ENCODE results near the gene SERPINB12. TPM values are rescaled to one million over a fixed set of nuclear protein-coding genes. Genes with fewer than 3 reads are reported as not detected.

The SERPINB12 gene
- total RNA-seq, 4 donors from 2014 or later = 14.8 to 88.4 (median 79.5) TPM

- no peak overlapping the region for H3K4me3 ChIP-seq
- H3K27ac ChIP-seq = peak overlapping the region; percentile 66
- no peaks in the 10 kb centered on the region for H3K27me3 ChIP-seq
- H3K9me3 ChIP-seq = no peaks in the 10 kb centered on the region
- TF ChIP-seq EP300 (IDR thresholded peaks at IDR 0.05) = no peak
- TF ChIP-seq POLR2A (IDR thresholded peaks at IDR 0.05) = no peak
- no peak for TF ChIP-seq CTCF (IDR thresholded peaks at IDR 0.05)
- no peak for TF ChIP-seq POLR2AphosphoS5 (IDR thresholded peaks at IDR 0.05)
- 53% methylated on average over 1 of the region's 1 CpG for WGBS
- no peak for DNase-seq (ENCODE audit: low spot score in 2 of 2)
- H3K4me1 ChIP-seq = peaks cover 26% of the 10 kb centered on the region
- H3K36me3 ChIP-seq = no peaks in the 10 kb centered on the region
Observed at GRCh38 chr18:63550068-63550467, 7.9 kb downstream of the SERPINB12 start.

DNA sequence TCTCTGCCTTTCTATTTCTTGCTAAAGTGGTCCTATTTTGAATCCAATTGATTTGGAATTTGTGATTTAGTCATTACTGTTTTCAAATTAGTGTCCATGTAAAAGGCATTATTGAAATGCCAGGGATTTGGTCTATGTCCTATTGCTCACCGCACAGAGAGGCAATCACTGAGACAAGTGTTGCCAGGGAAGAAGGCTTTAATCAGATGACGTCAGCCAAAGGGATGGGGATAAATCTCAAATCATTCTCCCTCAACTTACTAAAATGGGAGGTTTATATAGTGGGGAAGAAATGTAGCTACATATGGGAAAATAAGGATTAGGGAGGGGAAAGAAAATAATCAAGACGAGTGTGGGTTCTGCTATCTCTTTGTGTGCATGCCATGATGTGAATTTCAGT, 9.6 kb downstream of the SERPINB12 start:
- no peak for TF ChIP-seq POLR2A (IDR thresholded peaks at IDR 0.05)
- no peak for TF ChIP-seq POLR2AphosphoS5 (IDR thresholded peaks at IDR 0.05)
- no peak for TF ChIP-seq CTCF (IDR thresholded peaks at IDR 0.05)
- TF ChIP-seq EP300 (IDR thresholded peaks at IDR 0.05) = no peak
- Histone ChIP-seq H3K36me3 (no peaks in the 10 kb centered on the region), H3K27me3 (no peaks in the 10 kb centered on the region), H3K4me3 (no peak overlapping the region), H3K27ac (no peak overlapping the region), H3K4me1 (peaks cover 21% of the 10 kb centered on the region), H3K9me3 (no peaks in the 10 kb centered on the region)
- no peak for DNase-seq (ENCODE audit: low spot score in 2 of 2)
- 77% methylated on average over 3 of the region's 3 CpGs for WGBS

DNA sequence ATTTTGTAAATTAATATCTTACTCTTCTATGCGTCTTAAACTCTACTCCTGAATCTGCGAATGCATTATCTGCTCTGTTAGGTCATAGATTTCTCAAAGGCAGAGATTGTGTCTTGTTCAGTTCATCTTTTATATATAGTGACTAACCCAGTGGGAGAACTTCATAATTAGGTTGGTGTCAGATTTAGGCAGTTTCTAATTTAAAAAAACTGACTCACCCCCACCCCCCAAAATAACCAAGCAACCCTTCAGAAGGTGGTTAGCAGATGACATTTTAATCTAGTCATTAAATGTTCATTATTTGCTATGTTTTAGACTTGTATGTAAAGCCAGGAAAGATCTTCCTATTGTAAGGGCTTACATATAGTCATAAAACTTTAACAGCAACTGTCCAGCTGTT, 10.4 kb downstream of the SERPINB12 start:
- 86% methylated on average over 2 of the region's 2 CpGs for WGBS
- peaks cover 21% of the 10 kb centered on the region for H3K4me1 ChIP-seq
- peak overlapping the region; percentile 56 for H3K27ac ChIP-seq
- TF ChIP-seq POLR2A (IDR thresholded peaks at IDR 0.05) = no peak
- TF ChIP-seq EP300 (IDR thresholded peaks at IDR 0.05) = no peak
- TF ChIP-seq CTCF (IDR thresholded peaks at IDR 0.05) = no peak
- TF ChIP-seq POLR2AphosphoS5 (IDR thresholded peaks at IDR 0.05) = no peak
- no peak overlapping the region for H3K4me3 ChIP-seq
- H3K9me3 ChIP-seq = no peaks in the 10 kb centered on the region
- no peaks in the 10 kb centered on the region for H3K27me3 ChIP-seq
- H3K36me3 ChIP-seq = no peaks in the 10 kb centered on the region
- DNase-seq (ENCODE audit: low spot score in 2 of 2) = no peak

GRCh38 chr18:63553081-63553480, 10.9 kb downstream of the SERPINB12 start:
- WGBS = 0% methylated on average over 1 of the region's 1 CpG
- Histone ChIP-seq H3K27me3 (no peaks in the 10 kb centered on the region), H3K4me3 (no peak overlapping the region), H3K27ac (peak overlapping the region; percentile 56), H3K4me1 (peaks cover 21% of the 10 kb centered on the region), H3K36me3 (no peaks in the 10 kb centered on the region), H3K9me3 (no peaks in the 10 kb centered on the region)
- no peak for TF ChIP-seq POLR2A (IDR thresholded peaks at IDR 0.05)
- no peak for TF ChIP-seq CTCF (IDR thresholded peaks at IDR 0.05)
- TF ChIP-seq EP300 (IDR thresholded peaks at IDR 0.05) = no peak
- no peak for TF ChIP-seq POLR2AphosphoS5 (IDR thresholded peaks at IDR 0.05)
- DNase-seq (ENCODE audit: low spot score in 2 of 2) = no peak

DNA sequence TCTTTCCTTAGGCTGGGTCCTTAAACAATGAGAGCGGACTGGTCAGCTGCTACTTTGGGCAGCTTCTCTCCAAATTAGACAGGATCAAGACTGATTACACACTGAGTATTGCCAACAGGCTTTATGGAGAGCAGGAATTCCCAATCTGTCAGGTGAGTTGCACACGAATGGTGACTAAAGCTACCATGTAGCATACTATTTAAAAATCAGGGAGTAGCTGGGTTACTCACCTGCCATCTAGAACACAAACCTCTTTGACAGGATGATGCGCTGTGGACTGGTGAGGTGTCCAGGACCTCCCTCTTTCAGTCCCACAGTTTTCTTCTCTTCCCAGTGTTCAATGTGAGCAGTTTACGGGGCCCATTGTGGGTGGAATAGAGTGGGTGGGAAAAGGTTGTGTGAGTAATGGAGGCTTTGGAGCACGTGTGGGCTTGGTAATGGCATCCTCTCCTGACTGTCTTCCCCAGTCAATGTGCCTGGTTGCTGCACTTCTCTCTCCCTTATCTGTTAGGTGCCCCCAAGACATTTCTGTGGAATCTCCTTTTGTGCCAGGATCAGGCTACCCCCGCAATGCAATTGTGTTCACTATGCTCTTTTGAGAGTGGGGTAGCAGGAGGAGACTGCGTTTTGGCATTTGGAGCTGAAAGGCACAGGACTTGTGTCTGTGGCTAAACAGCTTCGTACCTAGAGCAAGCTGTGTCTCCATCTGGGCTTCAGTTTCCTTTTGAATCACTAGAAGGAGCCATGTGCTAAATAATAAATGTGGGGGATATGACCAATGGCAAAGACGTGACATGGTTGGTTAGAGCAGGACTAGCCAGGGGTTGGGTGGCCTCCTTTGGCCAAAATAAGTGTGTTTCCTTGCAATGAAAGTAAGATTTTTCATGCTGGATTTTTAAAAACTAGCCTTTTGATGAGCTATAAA, 17.7 kb downstream of the SERPINB12 start:
- H3K4me1 ChIP-seq = no peaks in the 10 kb centered on the region
- no peak overlapping the region for H3K4me3 ChIP-seq
- no peaks in the 10 kb centered on the region for H3K9me3 ChIP-seq
- WGBS = 83% methylated on average over 9 of the region's 9 CpGs
- DNase-seq (ENCODE audit: low spot score in 2 of 2) = no peak
- no peak for TF ChIP-seq POLR2AphosphoS5 (IDR thresholded peaks at IDR 0.05)
- no peak for TF ChIP-seq CTCF (IDR thresholded peaks at IDR 0.05)
- no peak for TF ChIP-seq EP300 (IDR thresholded peaks at IDR 0.05)
- no peak for TF ChIP-seq POLR2A (IDR thresholded peaks at IDR 0.05)
- H3K36me3 ChIP-seq = no peaks in the 10 kb centered on the region
- H3K27me3 ChIP-seq = no peaks in the 10 kb centered on the region
- no peak overlapping the region for H3K27ac ChIP-seq
